Mesenchymal stem cell (in vitro differentiated cells and primary cell): Measurements from ENCODE around the gene ZMYND11. TPM values are rescaled to one million over a fixed set of nuclear protein-coding genes. Genes with fewer than 3 reads are reported as not detected.

Experiments used
- DNase-seq: peaks from one replicate; pipeline ENCODE4 v3.0.0-alpha.2; 2013
- H2AFZ ChIP-seq: one replicate; pipeline ENCODE4 v1.6.1; 2013; ENCODE audit warnings: low read depth, mild to moderate bottlenecking, control low read depth, inconsistent platforms, low read length, moderate library complexity
- H2AK5ac ChIP-seq: 2 replicates; pipeline ENCODE4 v1.6.1; 2013; ENCODE audit warnings: low read length, moderate library complexity, mild to moderate bottlenecking, inconsistent platforms; ENCODE audit not compliant: severe bottlenecking
- H2BK120ac ChIP-seq: one replicate; pipeline ENCODE4 v1.6.1; 2013; ENCODE audit warnings: low read depth, mild to moderate bottlenecking, inconsistent platforms, low read length, moderate library complexity
- H2BK12ac ChIP-seq, 2 experiments: one replicate each; pipeline ENCODE4 v1.6.1; 2013; ENCODE audit warnings: inconsistent platforms in 2 of 2, low read length in 2 of 2, mild to moderate bottlenecking in 2 of 2, moderate library complexity in 2 of 2, control low read depth in 1 of 2
- H2BK15ac ChIP-seq: one replicate; pipeline ENCODE4 v1.6.1; 2013; ENCODE audit warnings: mild to moderate bottlenecking, low read depth, inconsistent platforms; ENCODE audit not compliant: poor library complexity, severe bottlenecking
- H2BK5ac ChIP-seq: 2 replicates; pipeline ENCODE4 v1.6.1; 2013; ENCODE audit warnings: low read depth, mild to moderate bottlenecking, low read length, control low read depth, inconsistent platforms; ENCODE audit not compliant: poor library complexity, severe bottlenecking
- H3K14ac ChIP-seq, 2 experiments: one replicate each; pipeline ENCODE4 v1.6.1; 2013; ENCODE audit warnings: inconsistent platforms in 2 of 2, low read length in 2 of 2, control low read depth in 1 of 2, mild to moderate bottlenecking in 1 of 2, moderate library complexity in 1 of 2
- H3K18ac ChIP-seq, 2 experiments: one replicate each; pipeline ENCODE4 v1.6.1; 2013; ENCODE audit warnings: inconsistent platforms in 2 of 2, low read length in 2 of 2, control low read depth in 1 of 2, low read depth in 1 of 2, mild to moderate bottlenecking in 1 of 2
- H3K23ac ChIP-seq, 2 experiments: one replicate each; pipeline ENCODE4 v1.6.1; 2013; ENCODE audit warnings: inconsistent platforms in 2 of 2, low read length in 2 of 2, mild to moderate bottlenecking in 2 of 2, moderate library complexity in 2 of 2, control low read depth in 1 of 2
- H3K27ac ChIP-seq: 2 replicates; pipeline ENCODE4 v1.5.1; 2013; ENCODE audit warnings: mild to moderate bottlenecking, moderate library complexity, low read length, control low read depth, inconsistent platforms; ENCODE audit not compliant: poor library complexity, severe bottlenecking
- H3K27me3 ChIP-seq, 2 experiments: 2 replicates each; pipeline versions ENCODE4 v1.6.1 to v1.7.0; 2013; ENCODE audit warnings: low read length in 2 of 2, mild to moderate bottlenecking in 2 of 2, moderate library complexity in 2 of 2, control low read depth in 1 of 2, inconsistent platforms in 1 of 2; ENCODE audit not compliant: control insufficient read depth in 1 of 2, insufficient read depth in 1 of 2
- H3K36me3 ChIP-seq, 2 experiments: 2 replicates each; pipeline versions ENCODE4 v1.6.1 to v1.7.0; 2013; ENCODE audit warnings: low read length in 2 of 2, control low read depth in 1 of 2, inconsistent platforms in 1 of 2, low read depth in 1 of 2, mild to moderate bottlenecking in 1 of 2; ENCODE audit not compliant: insufficient read depth in 2 of 2, control insufficient read depth in 1 of 2
- H3K4ac ChIP-seq, 2 experiments: one replicate each; pipeline ENCODE4 v1.6.1; 2013; ENCODE audit warnings: inconsistent platforms in 2 of 2, low read length in 2 of 2, mild to moderate bottlenecking in 2 of 2, moderate library complexity in 2 of 2, control low read depth in 1 of 2, low read depth in 1 of 2
- H3K4me1 ChIP-seq: 2 replicates; pipeline ENCODE4 v1.6.1; 2013; ENCODE audit warnings: low read depth, low read length, control low read depth; ENCODE audit not compliant: control insufficient read depth, insufficient read depth
- H3K4me2 ChIP-seq: 2 replicates; pipeline ENCODE4 v1.6.1; 2013; ENCODE audit warnings: low read length, mild to moderate bottlenecking, inconsistent platforms; ENCODE audit not compliant: poor library complexity, severe bottlenecking
- H3K4me3 ChIP-seq, 2 experiments: 2 replicates each; pipeline versions ENCODE4 v1.5.1 to v1.7.0; 2013; ENCODE audit warnings: low read length in 2 of 2, mild to moderate bottlenecking in 2 of 2, control low read depth in 1 of 2, low read depth in 1 of 2; ENCODE audit not compliant: insufficient read depth in 1 of 2
- H3K79me1 ChIP-seq: replicated peaks from 2 replicates; pipeline ENCODE4 v1.6.1; 2013; ENCODE audit warnings: mild to moderate bottlenecking, control low read depth, low read length, inconsistent platforms; ENCODE audit not compliant: poor library complexity, severe bottlenecking
- H3K9ac ChIP-seq: 2 replicates; pipeline ENCODE4 v1.7.0; 2013; ENCODE audit warnings: mild to moderate bottlenecking, low read length, moderate library complexity
- H3K9me3 ChIP-seq: 2 replicates; pipeline ENCODE4 v1.7.0; 2013; ENCODE audit warnings: mild to moderate bottlenecking, low read length; ENCODE audit not compliant: control insufficient read depth
- H4K8ac ChIP-seq: one replicate; pipeline ENCODE4 v1.6.1; 2013; ENCODE audit warnings: inconsistent platforms, mild to moderate bottlenecking, low read length, moderate library complexity
- H4K91ac ChIP-seq: one replicate; pipeline ENCODE4 v1.6.1; 2013; ENCODE audit warnings: mild to moderate bottlenecking, low read length, inconsistent platforms
- WGBS: methylation state at CpG from one replicate; pipeline ENCODE4 v1.1.7; 2013; ENCODE audit warnings: mixed read lengths; 5-methylcytosine and 5-hydroxymethylcytosine counted together
- small RNA-seq: library from polyadenylated mRNA; stranded (forward); fragments of <200 nt; extraction: miRNeasy Mini kit (QIAGEN cat#:217004); gene quantifications from one replicate; pipeline ENCODE3, GENCODE V24; 2013; ENCODE audit warnings: low read depth

Gene ZMYND11

DNA sequence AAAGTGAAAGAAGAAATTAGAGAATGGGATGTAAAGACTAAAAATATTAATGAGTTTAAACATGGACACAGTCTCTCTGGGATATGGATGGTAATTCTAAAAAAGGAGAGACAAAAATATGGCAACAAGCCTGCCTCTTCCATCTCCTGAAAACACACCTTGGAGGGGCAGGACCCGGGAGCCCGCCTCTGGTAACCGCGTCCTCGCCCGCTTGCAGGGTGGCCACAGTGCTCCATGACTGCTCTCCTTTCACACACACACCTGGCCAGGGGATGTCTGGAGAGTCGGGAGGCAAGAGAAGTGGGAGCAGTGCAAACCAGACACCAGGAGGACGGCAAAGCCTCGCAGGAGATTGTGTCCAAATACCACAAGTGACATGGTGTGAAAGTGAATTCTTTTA is 166.3 kb downstream of the ZMYND11 start:
- Histone ChIP-seq H3K27me3 (no peaks in the 10 kb centered on the region), H2BK15ac (no peak overlapping the region), H3K4ac (no peak overlapping the region), H3K79me1 (peaks cover 17% of the 10 kb centered on the region), H3K23ac (no peak overlapping the region), H2AK5ac (no peak overlapping the region), H4K91ac (no peak overlapping the region), H3K14ac (no peak overlapping the region), H3K4me1 (no peaks in the 10 kb centered on the region), H3K9ac (no peak overlapping the region), H2BK12ac (no peak overlapping the region), H3K4me3 (no peak overlapping the region), H4K8ac (no peak overlapping the region), H3K27ac (no peak overlapping the region), H3K18ac (no peak overlapping the region), H2BK5ac (no peak overlapping the region), H3K4me2 (no peak overlapping the region), H3K9me3 (no peaks in the 10 kb centered on the region), H2BK120ac (no peak overlapping the region), H3K36me3 (peaks cover 30 to 40% of the 10 kb centered on the region in 2 experiments), H2AFZ (no peak overlapping the region)
- 88% methylated on average over 6 of the region's 9 CpGs for WGBS
- no peak for DNase-seq

Small RNA genes within 50 kb of the gene (small RNA-seq; reads per million reads assigned to genes)
- gene RNA5SP297, result not detected
- not detected for gene RNA5SP298
